ENCODE measurements around the gene SUMO3.

GRCh38 chr21:44831227-44831860 is 13.5 kb upstream of the SUMO3 start:
- TF ChIP-seq CTCF (conservative IDR thresholded peaks at IDR 0.05) (no peak), EZH2 (IDR thresholded peaks at IDR 0.05; ENCODE audit: low read depth) (no peak)

Data from PC-9 (cell line).